GM19452 (cell line): ENCODE measurements around the gene COPZ1.
"Not testable (repeated sequence)": the region's sequence is repeated elsewhere in the genome, so short reads cannot be mapped to it uniquely, and the experiment has no call there.

ENCODE experiments used
- ATAC-seq: cut with Tn5 transposase; IDR thresholded peaks from one replicate; pipeline ENCODE4 v1.9.1; 2021; ENCODE audit not compliant: unreplicated experiment

The COPZ1 gene

DNA sequence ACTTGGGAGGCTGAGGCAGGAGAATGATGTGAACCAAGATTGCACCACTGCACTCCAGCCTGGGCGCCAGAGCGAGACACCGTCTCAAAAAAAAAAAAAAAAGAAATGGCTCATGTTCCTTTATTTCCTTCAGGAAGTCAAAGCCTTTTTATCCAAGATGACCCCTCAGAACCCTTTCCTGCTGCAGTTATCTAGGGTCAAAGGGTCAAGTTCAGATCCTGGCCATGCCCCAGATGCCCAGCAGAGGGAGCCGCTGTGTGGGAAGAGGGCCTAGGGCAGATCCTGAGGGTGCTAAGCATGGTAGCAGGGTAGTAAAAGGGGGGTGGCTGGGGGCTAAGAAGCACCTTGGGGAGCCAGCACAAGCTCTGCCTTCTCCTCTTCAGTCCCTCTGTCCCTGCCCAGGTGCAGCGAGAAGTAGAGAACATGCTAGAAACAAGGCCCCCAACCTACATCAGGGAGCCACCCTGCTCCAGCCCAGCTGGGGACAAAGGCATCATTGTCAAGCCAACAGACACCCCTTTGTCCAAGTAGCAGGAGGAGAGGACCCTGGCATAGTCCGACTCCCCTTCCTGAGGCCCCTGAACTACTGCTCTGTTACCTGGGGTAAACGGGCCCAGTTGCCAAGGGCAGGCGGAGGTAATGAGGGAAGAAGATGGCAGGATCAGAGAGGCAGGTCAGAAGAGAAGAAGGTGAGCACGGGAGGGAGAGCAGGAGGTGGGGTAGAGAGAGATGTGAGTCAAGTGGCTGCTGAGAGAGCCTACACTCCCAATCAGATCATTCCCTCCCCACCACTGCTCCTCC is 30.6 kb upstream of the COPZ1 start:
- no peak for ATAC-seq

DNA sequence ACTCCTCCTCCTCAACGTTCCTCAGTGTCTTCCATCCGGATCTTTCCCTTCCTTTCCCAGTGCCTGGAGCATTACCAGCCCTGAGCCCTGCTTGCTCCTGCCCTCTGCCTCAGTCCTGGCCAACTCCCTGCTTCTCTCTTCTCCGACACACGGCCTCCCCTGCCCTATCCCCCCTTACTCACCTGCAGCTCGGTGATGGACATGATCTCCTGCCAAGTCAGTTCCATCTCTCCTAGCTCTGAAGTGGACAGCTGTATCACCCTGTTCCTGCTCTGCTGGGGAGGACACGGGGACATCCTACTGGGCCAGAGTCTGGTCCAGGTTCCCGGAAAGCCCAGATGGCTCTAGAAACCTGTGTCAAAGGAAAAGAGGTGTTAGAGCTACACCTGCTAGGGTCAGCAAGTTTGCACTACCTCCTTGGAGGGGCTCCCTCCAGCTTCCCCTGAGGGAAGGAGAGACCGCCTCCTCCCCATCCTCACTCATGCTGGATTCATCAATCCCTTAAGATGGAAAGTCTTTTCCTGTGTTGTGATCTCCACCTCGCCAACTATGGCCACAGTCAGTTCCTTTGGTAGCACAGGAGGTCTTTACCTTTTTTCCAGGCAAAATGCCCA is 29.9 kb upstream of the COPZ1 start:
- no peak for ATAC-seq

DNA sequence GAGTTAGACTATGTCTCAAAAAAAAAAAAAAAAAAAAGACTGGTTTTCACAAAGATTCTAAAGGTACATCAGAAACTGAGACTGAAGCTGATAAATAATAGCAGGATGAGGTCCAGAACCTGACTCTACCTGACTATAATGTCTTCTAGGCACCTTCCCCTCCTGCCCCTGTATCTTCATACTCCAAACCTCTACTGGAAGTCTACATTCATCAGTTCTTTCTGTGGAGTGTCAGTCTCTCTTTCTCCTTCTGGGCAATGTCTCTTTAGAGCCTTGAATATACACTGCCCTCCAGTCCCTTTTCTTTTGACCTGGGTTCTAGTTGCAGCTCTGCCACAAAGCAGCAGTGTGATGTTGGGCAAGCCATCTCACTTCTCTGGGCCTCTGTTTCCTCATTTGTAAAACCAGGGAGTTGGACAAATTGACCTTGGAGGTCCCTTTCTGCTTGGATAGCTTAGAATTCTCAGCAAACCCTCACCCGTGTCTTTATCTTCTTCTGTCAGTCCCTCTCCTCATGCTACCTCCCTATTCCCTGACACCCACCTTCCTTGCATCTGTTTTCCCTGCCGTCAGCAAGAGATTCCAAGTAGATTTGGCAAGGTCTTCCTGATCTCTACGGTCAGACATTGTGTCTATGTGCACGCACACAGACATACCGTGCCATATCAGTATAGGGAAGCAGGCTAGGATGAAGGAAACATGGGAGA is 28.4 kb upstream of the COPZ1 start:
- no peak for ATAC-seq

DNA sequence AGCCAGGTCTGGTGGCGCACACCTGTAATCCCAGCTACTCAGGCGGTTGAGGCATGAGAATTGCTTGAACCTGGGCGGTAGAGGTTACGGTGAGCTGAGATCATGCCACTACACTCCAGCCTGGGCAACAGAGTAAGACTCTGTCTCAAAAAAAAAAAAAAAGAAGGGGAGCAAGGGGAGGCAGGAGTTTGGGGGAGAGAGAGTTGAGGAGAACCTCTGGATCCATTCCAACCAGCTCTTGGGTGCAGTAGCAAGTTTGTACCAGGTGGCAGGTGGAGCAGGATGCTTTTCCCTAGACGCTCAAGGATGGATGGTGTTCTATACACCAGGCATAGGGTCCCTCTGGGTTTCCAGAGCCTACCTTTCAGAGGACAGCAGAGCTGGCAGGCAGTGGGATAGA is 26.0 kb upstream of the COPZ1 start:
- ATAC-seq = no peak

DNA sequence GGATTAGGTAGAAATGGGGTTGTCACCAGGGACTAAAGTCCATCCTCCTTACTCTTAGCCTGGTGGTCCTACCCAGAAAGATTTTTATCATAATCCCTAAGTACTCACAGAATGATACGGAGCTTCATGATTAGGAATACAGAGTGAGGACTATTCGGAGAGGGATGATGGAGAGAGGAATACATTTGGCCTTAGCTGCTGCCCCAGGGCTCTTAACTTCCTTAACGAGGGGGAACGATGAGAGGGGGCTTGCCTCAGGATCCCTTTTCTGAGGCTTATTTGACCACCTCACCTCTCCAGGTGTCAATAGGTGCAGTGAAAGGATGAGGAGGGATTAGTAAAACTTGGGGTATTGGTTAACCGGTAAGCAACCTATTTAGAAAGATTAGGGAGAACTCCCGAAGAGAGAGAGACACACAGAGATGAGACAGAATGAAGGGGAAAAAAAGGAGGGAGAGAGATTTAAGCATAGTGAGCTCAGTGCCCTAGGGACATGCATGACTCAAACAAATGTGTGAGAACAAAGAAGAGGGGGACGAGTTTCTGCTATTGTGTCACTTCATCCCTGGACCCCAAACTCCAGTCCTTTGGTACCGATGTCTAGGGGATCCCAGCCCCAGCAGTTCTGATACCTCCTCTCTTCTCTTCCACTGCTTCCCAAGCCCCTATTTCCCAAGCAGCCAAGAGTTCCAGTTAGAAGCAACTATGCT is 25.3 kb upstream of the COPZ1 start:
- no peak for ATAC-seq

DNA sequence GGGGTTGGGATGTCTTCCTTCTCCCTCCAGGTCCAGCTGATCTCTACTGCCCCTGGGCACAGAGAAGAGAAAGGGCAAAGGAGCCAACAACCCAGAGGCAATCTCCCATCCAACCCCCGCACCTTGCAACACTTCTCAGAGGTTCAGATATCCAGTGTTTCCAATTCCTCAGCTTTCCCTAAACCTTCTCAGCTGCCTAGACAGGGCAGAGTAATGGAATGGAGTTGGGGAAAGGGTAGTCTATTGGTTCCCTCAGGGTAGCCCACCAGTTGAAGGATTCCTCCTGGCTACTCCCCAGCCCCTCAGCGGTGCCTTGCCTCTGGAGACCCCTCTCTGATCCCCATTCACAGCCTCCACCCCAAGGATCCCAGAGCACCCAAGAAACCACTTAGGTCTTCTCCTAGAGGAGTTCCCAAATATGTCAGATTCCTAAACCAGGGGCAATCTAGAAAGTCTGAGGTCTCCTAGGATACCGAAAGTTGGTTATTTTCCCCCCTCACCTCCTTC is 24.7 kb upstream of the COPZ1 start:
- no peak for ATAC-seq

DNA sequence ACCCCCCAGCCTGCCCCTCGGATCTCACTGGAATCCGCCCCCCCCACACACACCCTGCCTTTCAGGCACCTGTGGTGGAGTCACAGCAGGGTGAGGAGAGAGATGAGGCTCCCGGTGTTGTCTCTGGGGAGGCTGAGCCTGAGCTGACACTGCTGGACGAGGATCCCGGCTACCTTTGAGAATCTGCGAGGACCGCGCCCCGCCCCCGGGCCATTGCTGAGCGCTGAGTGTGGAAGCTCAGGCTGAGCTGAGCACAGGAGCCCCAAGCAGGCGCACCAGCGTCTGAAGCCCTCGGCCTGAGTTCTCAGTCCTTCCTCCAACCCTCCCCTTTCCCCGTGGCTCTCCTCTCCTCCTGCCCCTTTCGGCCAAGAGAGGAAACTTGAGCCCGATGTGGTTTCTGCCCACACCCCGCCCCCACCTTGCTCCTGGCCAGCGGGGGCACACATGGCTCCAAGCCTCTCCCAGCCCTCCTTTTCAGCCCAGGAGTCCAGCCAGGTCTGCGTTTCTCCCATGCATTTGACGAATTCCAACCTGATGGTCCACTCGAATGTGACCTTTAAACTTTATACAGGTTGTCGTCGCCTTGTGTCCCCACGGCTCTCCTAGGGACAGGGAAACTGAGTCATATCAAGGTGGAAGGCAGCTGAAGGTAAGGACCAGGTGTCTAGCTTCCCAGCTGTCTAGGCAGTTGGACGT is 24.1 kb upstream of the COPZ1 start, which contains the start of gene NFE2:
NFE2 (minus strand) TSS at position 284 of the 696 bp plus-strand sequence. CDS start 5,767 bp downstream, outside the sequence.
- ATAC-seq = no peak

DNA sequence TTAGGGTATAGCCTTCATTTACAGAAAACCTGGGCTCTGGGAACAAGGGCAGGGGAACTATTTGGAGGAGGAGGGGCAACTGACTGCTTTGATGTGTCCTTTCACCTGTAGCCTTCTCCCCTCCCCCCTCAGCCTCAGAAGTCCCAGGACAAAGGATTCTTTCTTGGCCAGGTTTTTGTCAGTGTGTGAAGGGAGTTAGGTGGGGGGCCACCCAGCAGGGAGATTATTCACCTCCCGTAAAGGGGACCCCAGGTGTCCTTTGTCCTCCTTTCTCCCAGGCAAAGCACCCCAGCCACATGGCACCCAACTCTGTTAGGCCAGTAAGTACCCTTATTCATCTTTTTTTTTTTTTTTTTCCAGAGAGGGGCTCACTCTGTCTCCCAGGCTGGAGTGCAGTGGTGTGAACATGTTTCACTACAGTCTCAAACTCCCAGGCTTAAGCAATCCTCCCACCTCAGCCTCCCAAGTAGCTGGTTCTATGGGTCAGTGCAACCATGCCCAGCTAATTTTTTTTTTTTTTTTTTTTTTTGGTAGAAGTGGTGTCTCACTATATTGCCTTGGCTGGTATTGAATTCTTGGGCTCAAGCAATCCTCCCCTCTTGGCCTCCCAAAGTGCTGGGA is 23.4 kb upstream of the COPZ1 start:
- ATAC-seq = no peak

DNA sequence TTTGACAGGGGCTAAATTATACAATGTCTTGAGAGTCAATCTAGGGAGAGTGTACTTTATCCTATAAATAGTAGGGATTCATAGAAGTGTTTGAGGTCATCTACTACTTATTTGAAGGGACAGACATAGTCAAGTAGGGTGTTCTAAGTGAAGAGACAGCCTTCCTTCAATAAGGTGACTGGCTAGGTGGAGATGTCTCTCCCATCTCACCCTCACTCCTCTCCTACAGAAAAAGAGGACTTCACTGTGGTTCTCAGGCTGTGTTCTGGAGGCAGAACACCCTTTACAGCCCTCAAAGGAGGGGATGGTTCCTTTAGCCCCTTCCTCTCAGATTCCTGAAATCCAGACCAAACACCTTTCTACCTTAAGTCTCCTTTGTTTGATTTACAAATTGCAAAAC is 21.3 kb upstream of the COPZ1 start:
- ATAC-seq = no peak

DNA sequence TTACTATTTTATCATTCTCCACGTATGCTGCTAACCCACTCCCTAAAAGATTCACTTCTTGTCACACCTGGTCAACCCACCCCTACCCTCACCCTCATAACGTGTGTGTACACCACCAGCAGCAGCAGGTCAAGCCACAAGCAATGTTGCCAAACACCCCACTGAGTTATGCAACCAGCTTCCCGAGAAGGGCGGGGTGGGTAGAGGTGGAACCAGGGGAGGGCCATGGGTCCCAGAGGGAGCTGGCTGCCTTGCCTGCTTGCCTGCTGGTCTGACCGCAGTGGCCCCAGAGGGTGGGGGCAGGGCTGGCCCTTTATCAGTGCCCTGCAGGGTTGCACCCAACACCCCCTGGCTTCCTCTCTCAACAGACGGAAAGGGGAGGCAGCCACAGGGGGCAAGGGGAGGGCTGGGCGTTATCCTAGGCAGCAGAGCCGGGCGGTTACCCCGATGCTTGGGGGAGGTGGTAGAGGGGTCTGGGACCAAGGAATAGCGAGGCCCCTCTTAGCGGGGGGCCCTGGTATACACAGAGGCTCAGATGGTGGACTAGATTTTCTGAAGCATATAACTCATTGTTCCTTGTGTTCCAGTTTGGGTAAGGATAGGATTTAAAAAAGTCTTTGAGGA is 20.6 kb upstream of the COPZ1 start:
- ATAC-seq = no peak

DNA sequence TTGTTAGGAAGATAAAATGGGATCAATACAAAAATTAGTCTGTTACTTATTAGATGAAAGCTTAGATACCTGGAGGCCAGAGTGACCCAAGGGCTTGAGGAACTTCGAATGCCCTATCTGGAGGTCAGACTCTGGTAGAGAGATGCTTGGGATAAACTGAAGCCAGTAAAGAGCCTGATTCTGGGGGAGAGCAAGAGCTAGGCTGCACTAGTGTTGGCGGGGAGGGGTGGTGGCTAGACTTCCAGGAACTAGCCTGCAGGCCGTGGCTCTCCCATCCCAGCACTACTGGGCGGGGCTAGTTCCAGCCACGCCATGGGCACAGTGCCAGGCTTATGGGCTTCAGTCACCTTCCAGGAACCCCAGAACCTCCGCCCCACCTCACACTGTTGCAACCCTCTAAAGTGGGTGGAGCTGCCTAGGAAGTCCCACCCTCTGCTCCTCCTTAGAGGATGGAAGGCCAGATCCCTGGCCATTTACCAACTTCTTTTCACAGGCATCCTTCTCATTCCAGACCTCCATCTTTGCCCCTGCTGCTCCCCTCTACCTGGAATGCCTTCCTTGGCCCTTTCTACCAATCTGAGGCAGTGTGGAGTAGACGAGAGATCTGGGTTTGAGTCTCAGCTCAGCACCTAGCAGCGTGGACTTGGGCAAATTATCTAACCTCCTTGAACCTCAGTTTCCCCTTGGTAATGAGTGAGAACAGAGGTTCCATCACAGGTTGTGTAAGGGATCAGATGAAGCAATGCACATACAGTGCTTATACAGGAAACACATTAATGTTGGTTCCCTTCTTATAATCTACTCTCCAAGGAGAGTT is 17.8 kb upstream of the COPZ1 start:
- ATAC-seq = no peak

DNA sequence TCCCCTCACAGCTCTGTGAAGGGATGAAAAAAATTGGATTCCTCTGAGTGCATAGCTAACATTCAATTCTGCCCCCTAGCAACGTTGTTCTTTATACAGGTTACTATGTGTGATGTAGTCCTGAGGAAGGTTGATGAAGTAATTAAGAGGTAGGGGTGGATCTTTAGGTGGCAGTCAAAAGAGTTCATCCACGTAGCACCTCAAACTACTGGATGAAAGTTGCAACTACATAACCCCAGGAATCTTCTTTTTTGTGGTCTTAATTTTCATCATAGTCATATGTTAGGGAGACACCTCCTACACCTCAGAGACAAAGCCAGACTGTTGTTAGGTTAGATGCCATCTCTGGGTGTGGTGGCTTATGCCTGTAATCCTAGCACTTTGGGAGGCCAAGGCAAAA is 13.9 kb upstream of the COPZ1 start:
- ATAC-seq = no peak

DNA sequence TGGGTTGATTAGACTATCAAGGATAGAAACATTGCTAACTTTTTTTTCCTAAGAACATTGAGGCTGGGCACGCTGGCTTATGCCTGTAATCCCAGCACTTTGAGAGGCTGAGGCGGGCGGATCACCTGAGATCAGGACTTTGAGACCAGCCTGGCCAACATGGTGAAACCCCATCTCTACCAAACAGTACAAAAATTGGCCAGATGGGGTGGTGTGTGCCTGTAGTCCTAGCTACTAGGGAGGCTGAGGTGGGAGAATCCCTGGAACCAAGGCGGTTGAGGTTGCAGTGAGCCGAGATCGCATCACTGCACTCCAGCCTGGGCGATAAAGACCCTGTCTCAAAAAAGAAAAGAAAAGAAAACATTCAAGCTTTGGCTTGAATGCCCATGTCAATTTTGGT is 12.6 kb upstream of the COPZ1 start:
- ATAC-seq = not testable (repeated sequence)

DNA sequence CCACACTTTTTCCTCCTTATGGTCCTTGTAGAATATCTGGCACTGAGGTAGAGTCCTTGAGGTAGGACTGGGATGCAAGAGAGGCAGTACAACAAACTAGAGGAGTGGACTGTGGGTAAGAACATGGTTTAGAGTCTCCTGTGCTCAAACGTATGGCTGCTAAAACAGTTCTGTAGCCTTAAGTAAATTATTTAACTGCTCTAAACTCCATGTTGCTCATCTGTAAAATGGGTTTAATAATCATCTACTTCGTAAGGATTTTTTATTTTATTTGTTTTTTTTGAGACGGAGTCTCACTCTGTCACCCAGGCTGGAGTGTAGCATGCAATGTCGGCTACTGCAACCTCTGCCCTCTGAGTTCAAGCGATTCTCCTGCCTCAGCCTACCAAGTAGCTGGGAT is 3.6 kb upstream of the COPZ1 start:
- no peak for ATAC-seq

DNA sequence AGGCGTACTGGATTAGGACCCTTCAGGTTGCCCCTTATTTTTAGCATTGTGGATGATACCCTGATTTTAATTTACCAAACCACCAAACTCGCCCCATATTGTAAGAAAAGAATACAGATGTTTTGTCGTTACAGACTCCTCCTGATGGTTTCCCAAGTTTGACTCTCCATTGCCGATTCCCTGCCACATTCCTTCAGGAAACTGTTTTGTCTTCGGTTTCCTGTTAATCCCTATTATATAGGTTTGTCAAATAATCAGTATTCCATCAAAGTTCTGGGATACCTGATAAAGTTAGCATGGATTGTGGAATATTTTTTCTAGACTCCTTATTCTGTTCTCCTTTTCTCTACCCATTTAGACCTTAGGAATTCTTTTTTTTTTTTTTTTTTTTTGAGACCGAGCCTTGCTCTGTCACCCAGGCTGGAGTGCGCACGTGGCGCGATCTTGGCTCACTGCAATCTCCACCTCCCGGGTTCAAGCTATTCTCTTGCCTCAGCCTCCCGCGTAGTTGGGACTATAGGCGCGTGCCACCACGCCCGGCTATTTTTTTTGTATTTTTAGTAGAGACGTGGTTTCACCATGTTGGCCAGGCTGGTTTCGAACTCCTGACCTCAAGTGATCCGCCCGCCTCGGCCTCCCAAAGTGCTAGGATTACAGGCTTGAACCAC is 645 bp downstream of the COPZ1 start:
- not testable (repeated sequence) for ATAC-seq

DNA sequence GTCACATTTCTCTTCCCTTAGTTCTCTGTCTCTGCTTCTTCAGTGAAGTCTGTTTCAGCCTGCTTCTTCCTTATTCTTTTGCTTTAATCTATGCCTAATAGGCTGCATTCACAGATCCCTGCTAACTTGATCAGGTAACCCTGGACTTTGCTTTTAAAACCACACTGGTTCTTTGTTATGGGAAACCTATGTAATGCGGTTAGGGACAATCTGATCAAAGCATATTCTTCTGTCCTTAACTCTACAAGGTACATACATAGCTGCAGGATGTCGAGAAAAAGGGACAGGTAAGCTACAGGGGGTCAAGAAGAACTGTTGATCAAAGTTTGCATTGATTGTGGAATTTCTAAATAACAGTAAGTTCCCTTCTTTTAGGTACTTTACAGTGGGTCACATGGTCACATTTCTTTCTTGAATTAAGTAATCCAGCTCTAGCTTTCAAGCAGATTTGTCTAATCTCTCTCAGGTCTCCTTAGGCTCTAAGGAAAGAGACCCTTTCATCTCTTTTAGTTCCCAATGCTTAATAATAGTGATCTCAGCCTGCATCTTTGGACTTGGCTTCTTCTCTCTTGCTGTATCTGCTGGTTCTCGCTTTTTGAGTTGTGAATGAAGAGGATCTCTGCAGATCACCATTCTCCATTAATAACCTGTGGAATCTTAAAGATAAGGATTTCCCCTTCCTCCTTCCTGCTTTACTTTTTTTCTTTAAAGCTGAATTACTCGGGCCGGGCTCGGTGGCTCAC is 3.8 kb downstream of the COPZ1 start:
- no peak for ATAC-seq

DNA sequence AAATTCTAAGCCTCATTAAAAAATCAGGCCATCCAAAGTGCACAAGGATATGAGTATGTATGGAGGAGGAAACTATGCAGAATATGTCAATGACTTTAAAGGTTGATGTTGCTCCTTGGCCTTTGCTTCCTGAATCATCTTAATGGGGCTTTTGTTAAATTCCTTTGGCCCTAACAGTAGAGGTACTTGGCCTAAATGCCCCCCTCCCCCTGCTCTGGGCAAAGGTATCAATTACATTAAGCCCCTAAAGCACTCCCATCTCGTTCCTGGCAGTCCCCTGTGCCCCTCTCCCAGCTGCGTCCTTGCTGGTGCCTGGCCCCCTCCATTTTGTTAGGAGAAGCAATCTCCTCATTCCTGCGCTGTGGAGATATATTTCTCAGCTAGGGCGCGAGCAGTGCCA is 4.8 kb downstream of the COPZ1 start:
- no peak for ATAC-seq

DNA sequence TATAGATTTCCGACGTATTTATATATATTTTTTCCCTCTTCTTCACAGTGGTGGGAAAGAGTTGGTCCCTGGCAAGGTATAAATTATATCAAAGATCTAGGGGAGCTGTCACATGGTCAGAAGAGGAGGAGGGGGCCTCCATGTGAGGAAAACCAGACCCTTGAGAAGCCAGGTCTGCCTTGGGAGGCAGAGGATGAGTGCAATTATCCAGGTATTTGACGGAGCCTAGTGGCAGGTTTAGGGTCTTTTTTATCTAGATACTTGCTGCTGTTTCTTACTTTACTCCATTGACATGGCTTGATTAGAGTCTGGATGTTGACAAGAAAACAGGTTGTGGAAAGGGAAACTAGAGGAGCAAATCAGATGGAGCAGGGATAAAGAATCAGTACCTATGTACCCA is 5.5 kb downstream of the COPZ1 start:
- ATAC-seq = no peak
